HG02798 (cell line): ENCODE measurements around the gene TMCO4.

Experiments
- ATAC-seq: cut with Tn5 transposase; IDR thresholded peaks from one replicate; pipeline ENCODE4 v1.9.1; 2021; ENCODE audit warnings: mild to moderate bottlenecking; ENCODE audit not compliant: unreplicated experiment, poor library complexity

The TMCO4 gene

GRCh38 chr1:19728413-19729145 is 71.1 kb downstream of the TMCO4 start:
- no peak for ATAC-seq

DNA sequence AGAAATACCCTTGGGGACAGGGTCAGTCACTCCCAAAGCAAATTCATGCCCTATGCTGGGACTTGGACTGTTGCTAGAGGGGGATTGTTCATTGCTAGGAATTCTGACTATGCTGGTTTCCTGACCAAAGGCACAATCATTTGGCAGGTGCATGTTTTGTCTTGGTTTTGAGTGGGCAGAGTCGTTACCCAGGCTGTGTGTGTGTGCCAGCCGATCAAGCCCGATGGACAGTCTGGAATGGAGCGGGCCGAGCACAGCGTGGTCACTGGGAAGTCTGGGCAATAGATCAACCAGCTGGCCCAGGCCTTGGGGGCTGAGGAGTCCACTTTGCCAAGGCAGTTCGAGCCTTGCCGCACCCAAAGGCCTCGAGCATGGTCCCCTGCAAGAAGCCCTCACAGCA is 74.1 kb downstream of the TMCO4 start:
- ATAC-seq, result no peak

DNA sequence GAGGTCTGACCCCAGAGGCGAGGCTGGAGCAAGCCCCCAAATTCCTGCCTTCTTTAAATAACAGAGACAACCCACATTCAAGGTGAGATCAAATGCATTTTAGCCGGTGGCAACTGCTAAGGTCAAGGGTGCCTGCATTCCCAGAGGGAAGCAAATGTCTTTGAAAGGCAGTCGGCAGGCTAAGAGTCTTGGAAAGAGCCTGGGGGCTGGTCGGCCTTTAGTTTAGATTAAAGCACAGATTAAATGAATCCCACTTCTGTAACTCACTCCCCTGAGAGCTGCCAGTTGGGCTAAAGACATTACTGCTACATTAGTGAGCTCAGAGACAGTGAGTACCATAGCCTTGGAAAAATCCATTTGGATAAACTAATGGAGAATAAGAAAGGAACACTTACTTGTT is 75.8 kb downstream of the TMCO4 start:
- no peak for ATAC-seq

GRCh38 chr1:19720973-19721372 is 78.7 kb downstream of the TMCO4 start:
- ATAC-seq, result no peak

DNA sequence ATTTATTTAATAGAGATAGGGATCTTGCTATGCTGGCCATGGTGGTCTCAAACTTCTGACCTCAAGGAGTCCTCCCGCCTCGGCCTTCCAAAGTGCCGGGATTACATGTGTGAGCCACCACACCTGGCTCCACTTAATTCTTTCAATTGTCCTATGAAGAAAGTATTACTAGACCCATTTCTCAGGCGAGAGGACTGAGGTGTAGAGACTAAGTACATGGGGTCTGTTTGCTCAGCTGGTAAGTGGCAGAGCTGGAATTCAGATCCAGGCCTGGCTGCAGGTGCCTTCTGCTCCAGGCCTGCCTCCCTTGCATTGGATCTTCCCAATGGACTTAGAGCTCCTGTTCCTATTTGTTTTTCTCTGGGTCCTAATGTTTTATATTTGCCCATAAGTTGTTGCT is 79.5 kb downstream of the TMCO4 start:
- ATAC-seq, result no peak

DNA sequence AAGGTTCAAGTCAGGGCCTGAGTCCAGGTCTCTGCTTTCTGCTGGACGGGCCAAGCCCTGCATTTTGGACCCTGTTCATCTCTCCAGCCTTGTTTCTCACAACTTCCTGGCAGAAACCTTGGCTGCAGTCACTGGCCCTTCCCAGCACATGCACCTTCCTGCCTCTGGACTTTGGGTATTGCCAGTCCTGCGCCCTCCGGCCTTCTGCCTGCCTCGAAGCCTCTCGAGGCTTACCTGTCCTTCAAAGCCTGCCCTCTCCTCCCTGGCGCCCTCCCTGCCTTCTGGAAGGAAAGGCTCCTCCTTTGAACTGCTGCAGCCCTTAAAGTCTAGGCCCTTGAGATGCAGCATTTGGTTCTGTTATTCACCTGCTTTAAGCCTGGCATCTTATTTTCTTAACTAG is 82.2 kb downstream of the TMCO4 start:
- no peak for ATAC-seq

DNA sequence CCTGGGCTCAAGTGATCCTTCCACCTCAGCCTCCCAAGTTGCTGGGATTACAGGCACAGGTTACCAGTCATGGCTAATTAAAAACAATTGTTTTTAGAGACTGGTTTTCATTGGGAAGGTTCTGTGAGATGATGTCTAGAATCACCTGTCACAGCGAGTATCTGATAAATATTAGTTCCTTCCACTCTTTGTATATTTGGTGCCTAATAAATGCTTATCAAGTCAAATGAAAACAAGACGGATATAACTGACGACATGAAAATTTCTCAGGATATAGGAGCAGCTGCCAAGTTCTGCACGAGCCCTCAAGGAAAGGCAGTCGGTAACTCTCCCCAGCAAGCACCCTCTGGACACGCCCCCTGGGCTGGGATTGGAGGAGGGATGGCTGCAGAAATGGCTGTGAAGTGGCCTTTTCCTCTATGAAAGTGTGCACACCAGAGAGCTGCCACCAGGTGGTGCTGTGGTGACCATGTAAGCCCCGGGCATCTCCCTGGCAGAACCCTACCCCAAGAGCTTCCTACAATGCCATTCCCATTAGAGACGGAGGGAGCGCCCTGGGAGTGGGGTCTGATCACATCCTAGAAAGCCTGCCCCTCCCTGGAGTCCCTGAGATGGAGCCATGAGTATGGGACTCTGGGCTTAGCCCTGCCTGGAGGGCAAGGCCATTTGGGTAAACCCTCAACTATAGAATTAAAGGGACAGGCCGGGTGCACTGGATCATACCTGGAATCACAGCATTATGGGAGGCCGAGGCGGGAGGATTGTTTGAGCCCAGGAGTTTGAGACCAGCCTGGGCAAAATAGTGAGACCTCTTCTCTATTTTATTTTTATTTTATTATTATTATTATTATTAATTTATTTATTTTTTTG is 84.1 kb downstream of the TMCO4 start:
- peak; percentile 68 for ATAC-seq

GRCh38 chr1:19712928-19713327 is 86.8 kb downstream of the TMCO4 start:
- no peak for ATAC-seq

DNA sequence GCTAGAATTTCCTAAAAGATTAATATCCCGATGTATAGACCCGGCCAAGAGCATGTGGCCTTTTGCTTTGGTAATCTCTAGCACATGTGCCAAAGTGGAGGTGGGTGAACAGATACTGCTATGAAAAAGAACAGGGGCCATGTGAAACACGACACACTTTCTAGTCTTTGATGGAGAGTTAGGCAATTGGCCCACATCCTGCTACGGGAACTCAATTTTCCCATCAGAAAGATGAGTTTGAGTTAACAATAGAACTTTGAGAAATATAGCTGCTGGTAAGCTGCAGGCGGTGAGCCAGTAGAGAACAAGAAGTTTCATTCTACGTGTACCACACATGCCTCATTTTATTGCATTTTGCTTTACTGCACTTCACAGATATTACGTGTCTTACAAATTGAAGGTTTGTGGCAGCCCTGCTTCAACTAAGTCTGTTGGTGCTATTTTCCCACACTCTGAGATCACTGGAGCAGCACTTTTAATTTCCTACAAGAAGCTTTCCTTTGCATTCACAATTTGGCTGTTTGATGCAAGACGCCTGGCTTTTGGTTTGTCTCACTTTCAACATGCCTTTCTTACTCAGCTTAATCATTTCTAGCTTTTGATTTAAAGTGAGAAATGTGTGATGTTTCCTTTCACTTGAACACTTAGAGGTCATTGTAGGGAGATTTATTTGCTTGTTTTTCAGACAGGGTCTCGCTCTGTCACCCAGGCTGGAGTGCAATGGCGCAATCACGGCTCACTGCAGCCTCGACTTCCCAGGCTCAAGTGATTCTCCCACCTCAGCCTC is 88.7 kb downstream of the TMCO4 start:
- ATAC-seq, result peak; percentile 44

DNA sequence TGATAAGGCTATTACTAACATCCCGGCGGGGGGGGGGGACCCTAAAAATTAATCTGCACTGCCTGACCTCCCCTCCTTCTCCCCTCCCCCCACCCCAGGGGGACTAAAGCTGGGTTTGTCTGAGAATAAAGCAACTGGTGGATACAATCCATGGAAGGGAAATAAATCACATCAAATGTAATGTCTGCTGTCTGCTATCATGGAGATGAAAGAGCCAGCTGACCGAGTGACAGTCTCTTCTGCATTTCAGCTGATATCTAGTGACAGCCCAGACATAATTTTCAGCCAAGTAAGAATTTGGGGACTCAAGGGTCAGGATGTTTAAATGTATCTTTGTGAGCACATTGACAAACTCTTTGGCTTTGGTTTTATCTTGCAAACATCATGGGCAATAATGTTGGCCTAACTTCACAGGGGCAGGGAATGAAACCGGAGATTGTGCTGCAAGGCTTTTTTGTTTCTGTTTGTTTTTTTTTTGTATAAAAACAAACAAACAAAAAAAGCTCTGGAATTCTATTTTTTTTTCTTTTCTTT is 90.4 kb downstream of the TMCO4 start:
- ATAC-seq, result no peak

DNA sequence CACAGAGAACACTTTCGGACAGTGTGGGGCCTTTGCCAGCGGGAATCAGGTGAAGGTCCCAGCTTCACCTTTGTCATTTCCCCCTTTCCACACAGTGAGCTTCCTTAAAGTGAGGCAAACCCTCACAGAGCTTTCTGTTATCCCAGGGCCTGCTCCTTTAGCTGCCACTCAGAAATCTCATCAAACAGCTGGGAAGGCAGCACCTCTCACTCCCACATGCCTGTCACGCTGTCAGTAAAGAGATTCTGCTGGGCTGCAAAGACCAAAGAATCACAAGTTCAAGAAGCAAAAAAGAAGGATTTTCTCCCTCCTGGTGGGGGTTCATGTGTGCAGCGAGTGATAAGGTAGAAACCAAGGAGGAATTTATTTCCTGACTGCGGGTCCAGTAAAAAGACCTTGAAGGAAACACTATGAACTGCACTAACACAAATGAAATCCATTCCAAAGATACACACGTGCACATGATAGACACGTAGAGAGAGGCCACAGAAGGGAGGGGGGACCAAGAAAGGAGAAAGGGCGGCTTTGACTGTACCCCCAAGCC is 91.1 kb downstream of the TMCO4 start:
- no peak for ATAC-seq

DNA sequence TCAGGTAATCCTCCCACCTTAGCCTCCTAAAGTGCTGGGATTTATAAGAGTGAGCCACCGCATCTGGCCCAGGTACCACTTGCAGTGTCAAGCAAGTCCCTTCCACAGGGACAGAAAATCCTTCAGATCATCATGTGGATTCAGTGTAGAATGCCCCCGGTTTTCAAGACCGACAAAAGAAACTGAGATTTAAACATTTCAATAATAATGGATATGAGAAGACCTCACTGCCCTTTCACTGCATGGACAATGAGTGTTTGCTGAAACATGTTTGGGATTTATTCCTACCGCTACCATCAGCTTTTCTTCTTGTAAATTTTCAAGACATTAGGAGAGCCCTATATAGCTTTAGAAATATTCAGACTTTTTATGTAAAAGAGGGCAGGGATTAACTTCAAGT is 93.6 kb downstream of the TMCO4 start:
- ATAC-seq, result no peak

DNA sequence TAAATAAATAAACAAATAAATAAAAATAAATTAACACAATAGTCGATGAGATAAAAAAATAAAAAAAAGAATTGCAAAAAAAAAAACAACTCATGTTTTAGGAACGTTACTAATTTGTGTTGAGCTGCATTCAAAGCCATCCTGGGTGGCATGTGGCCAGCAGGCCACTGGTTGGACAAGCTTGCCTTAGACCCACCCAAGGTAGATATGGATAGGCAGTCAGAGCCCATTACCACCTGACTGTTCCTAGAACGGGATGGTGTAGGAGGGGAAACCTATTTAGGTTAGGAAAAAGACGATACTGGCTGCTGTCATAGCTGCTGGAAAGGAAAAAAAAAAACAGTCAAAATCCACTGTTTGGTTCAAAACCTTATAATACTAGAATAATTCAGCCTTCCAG is 94.3 kb downstream of the TMCO4 start:
- no peak for ATAC-seq

DNA sequence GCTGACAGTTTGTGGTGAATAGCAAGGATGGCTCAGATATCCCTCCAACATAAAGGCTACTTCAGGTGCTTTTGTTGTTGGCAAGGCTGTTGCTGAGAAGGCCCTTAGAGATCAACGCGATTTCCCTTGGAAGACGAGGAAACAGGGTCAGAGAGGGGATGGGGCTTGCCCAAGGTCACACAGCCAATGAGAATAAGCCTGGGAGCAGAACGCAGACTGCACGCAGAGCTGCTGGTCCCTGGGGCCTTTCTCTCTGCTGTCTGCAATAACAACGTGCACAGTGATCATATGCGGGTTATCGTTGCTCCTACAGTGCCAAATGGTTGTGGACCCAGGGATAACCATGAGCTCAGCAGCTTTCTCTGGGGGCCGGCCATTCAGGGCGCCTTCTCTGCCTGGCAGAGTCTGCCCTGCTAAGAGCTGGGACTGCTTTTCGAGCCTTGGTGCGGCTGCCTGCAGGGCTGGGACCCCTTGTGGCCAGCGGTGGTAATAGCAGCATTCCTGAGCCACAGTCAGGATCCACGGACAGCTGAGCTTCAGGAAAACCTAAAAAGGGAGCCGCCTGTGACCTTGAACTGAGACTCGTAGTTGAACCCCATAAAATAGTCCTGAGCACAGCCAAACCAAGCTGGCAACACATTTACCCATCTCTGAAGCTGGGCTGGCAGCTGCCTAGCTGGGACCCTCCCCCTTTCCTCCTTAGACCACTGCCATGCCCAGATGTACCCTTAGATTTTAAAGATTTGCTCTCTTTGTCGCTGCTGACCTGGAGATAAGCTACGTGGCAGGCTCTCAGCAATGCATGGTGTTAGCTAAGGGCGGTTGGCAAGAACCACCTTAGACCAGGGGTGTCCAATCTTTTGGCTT is 95.2 kb downstream of the TMCO4 start:
- no peak for ATAC-seq

DNA sequence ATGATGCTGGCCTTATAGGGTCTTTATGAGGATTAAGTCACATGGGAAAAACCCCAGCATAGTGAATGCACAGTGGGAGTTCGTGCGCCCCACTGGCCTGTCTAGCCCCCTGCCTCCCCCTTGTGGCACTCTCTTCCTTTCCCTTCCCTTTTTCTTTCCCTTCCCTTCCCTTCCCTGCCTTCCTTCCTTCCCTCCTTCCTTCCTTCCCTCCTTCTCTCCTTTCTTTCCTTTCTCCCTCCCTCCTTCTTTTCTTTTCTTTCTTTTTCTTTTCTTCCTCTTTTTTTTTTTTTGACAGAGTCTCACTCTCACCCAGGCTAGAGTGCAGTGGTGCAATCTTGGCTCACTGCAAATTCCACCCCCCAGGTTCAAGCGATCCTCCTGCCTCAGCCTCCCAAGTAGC is 96.4 kb downstream of the TMCO4 start:
- no peak for ATAC-seq

DNA sequence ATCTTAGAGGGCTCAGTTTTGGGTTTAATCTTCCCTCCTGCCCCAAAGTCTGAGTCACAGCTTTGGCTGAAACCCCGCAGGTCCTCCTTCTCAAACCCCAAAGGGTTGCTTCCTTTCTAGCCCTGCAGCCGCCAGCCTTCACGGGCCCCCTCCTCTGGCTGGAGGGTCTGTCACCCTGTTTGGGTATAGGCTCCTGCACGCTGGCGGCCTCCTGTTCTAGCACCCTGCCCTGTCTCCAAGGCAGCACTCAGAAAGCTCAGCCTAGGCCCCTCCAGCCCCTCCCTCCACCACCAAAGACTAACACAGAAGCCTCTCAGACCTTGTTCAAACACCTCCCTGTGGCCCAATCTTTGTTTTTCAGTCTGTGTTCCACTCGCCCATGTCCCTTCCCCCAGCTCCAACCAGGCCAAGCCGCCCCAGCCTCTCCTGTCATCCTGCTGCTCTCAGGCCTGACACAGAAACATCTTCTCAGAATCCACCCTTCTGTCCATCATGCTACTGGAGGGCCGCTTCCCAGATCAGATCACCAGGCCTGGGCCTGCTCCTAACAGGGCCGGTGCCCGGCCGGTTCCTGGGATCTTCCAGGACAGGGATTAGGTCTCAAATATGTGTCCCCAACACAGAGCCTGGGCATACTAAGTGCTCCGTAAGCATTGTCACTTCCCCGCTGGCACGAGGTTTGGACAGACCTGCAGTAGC is 99.5 kb downstream of the TMCO4 start:
- ATAC-seq, result no peak

GRCh38 chr1:19698181-19698580 is 101.5 kb downstream of the TMCO4 start:
- ATAC-seq, result no peak

GRCh38 chr1:19696820-19697219 is 102.9 kb downstream of the TMCO4 start:
- ATAC-seq, result no peak

GRCh38 chr1:19695772-19696171 is 103.9 kb downstream of the TMCO4 start:
- ATAC-seq, result no peak
